Muscle of back (tissue), 11 donors: Measurements from ENCODE around the gene EIF3A. TPM values are rescaled to one million over a fixed set of nuclear protein-coding genes. Genes with fewer than 3 reads are reported as not detected.

Experiments
- DNase-seq, 3 donors: peaks; one replicate each; pipeline versions ENCODE4 v3.0.0 to v3.0.0-alpha.2; 2013
- polyA plus RNA-seq, 10 donors: library from polyadenylated mRNA; unstranded; fragments of 120-200 nt; gene quantifications; one replicate each; pipeline ENCODE4 v1.2.1, GENCODE V29; 2013; ENCODE audit not compliant: insufficient read length in 10 of 10

The EIF3A gene
- polyA plus RNA-seq, 10 donors, result 122 to 160 (median 132) TPM

DNA sequence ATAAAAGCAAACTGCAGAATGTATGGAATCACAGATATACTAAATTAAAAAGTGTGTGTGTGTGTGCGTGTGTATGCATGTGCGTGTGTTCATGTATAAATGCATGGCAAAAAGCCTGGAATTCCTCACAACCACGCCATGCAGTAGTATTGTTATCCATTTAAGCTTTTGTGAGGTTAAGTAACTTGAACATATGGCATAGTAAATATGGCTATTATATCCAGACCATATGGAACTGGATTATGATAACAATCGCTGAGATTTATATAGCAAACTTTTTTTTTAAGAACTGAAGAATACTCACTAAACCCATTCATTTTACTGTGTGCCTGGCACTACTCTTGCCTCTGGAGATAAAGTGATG lies 73.4 kb downstream of the EIF3A start:
- no peak for DNase-seq

- peak in 2 of 3 donors; percentile 54 to 88 for DNase-seq
These were observed 74.0 kb downstream of the EIF3A start for GRCh38 chr10:119006451-119007210.

DNA sequence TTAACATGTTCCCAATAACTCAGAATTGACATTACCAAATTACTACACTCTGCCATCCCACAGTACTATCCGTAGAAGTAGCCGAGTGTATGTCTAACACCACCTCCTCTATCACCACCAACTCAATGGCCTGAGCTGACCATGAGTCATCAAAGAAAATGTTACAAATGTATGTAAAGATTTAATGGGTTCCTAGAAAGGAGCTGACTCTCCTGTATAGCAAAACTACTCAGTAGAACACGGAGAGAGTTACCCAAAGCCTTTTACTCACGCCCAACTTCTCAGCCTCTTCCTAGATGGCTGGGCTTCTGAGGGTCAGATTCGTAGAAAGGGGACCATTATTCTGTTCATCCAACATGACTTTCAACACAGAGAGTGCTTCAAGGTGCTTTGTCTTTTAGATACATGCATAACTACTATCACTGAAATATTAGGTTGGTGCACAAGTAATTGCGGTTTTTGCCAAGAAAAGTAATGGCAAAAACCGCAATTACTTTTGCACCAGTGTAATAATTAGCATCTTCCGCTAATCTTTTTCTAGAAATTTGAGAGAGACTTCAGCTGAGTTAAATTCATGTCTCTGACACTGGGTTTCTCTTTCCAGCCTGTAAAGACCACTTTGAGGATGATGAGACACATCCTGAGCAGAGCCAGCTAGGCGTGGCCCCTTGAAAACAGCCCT lies 75.1 kb downstream of the EIF3A start:
- no peak for DNase-seq

GRCh38 chr10:119003572-119004289 lies 76.9 kb downstream of the EIF3A start:
- DNase-seq, result no peak

DNA sequence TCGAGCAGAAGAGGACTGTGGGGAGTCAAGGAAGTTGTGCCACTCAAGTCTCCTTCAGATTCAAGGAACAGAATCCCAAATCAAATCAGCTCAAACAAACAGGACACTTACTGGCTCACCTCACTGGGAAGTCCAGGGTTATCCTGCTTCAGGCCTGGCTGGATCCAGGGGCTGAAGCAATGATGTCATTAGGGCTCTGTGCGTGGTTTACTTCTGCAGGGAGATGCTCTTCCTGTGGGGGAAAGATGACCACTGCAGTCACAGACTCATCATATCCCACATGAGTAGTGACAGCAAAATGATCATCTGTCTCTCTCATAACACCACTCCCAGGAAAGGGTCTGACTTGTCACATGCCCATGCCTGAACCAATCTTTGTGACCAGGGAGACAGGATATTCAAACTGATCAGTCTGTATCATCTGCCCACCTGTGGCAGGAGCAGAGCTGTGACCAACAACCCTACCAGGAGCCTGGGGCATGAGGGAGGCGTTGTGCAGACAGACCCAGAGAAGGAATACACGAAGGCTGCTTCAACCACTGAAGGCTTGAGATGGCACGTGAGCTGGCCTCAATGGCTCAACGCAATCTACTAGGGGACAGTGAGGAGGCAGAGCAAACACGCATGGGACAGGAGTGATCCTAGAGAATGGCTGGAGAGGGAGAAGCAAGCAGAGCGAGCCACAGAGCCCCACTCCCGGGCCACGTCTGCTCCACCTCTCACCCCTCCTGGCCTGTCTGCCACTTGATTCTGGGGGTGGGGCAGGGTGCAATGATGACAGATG lies 78.7 kb downstream of the EIF3A start:
- no peak for DNase-seq

DNA sequence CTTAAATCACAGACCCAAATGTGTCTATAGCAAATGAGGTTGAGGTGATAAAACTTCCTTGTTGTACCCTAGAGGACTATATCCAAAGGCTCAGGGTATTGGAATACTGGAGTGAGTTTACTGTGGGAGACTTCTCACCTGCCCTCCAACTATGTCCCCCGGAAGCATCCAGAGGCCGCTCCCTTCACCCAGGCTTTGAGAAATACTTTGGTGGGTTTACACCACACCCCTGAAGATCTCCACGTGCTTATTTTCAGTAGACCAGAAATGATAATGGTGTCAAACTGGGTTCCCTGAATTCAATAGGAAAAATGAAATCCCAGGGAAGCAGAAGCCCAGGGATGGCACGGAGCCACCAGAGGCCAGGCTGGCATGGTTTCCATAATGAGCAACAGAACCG lies 82.4 kb downstream of the EIF3A start:
- DNase-seq, result no peak

DNA sequence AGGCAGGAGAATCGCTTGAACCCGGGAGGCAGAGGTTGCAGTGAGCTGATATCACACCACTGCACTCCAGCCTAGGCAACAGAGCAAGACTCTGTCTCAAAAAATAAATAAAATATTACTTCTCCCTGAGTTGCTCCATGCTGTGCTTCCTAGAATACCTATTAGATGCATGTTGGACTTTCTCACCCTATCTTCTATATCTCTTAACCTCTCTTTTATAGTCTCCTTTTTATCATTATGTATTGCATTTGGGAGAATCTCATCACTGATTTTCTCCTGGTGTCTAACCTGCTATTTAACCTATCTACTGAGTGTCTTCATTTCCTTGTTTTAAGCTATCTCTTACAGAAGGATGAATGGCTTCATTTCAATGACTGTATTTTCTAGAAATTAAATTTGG lies 83.2 kb downstream of the EIF3A start:
- DNase-seq, result no peak

DNA sequence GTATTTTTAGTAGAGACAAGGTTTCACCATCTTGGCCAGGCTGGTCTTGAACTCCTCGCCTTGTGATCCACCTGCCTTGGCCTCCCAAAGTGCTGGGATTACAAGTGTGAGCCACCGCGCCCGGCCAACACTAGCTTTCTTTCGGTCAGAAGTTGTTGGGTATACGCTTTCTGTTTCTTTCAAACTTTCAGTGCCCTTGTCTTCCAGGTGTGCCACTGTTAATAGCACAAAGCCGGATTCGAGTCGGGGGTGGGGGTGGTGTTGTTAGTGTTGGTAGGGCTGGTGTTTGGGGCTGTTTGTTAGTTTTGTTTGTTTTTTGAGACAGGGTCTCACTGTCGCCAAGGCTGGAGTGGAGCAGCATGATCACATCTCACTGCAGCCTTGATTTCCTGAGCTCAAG lies 84.9 kb downstream of the EIF3A start:
- DNase-seq, result no peak

- DNase-seq, result no peak
These were observed 86.3 kb downstream of the EIF3A start for GRCh38 chr10:118994321-118994720.

GRCh38 chr10:118993214-118993613 lies 87.4 kb downstream of the EIF3A start:
- DNase-seq, result no peak

DNA sequence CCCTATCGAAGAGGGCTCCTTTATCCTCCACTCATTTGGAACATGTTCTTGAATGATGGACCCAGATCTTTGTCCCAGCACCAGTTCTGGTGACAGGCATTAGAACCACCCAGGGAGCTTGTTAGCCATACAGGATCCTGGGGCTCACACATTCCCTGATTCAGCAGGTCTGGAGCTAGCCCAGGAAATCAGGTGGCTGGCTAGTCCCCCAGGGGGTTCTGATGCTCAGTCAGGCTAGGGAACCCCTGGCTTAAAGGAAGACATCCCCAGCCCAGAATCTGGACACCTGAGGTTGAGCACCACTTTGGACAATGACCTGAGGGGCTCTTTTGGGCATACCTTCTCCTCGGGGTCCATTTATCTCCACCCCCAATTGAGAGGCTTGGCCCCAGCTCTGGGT lies 88.1 kb downstream of the EIF3A start:
- no peak for DNase-seq

- no peak for DNase-seq
These were observed 90.3 kb downstream of the EIF3A start for GRCh38 chr10:118990326-118990725.

DNA sequence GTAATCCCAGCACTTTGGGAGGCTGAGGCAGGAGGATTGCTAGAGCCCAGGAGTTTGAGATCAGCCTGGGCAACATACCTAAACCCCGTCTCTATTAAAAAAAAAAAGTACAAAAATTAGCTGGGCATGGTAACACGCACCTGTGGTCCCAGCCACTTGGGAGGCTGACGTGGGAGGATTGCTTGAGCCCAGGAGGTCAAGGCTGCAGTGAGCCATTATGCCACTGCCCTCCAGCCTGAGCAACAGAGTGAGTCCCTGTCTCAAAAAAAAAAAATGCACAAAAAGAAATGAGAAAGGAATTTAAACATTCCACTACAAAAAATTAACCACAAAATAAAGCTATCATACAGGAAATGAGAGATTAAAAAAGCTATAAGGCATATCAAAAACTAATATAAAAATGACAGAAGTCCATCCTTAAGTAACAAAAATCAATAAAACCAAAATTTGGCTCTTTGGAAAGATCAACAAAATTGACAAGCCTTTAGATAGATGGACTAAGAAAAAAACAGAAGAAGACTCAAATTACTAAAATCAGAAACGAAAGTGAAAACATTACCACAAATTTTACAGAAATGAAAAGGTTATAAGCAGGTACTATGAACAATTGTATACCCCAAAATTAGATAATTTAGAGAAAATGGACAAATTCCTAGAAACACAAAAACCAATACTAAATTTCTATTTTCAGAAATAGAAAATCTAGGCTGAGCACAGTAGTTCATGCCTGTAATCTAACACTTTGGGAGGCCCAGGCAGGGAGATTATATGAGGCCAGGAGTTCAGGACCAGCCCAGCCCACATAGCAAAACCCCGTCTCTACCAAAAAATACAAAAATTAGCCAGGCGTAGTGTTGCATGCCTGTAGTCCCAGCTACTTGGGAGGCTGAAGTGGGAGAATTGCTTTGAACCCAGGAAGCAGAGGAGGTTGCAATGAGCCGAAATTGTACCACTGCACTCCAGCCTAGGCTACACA lies 93.5 kb downstream of the EIF3A start:
- DNase-seq, result no peak

GRCh38 chr10:118985576-118985975 lies 95.0 kb downstream of the EIF3A start:
- DNase-seq, result no peak

Other genes with a start within 250 kb of the EIF3A start
- 10 to 100 TPM in 1 of 10 donors, 1 to 10 TPM in 9; 3.1 to 10.3 (median 5.4) TPM for gene NANOS1, start 51.1 kb downstream of the EIF3A start, polyA plus RNA-seq
- gene DENND10, start 23.3 kb upstream of the EIF3A start, polyA plus RNA-seq, result 10 to 100 TPM; 25.8 to 41.4 (median 33.8) TPM
- 10 to 100 TPM; 16.0 to 32.8 (median 22.3) TPM for gene SFXN4, start 84.9 kb upstream of the EIF3A start, polyA plus RNA-seq
- 100 to 1,000 TPM; 134 to 170 (median 150) TPM for gene PRDX3, start 98.0 kb upstream of the EIF3A start, polyA plus RNA-seq
- 10 to 100 TPM; 15.7 to 29.8 (median 25.4) TPM for gene GRK5, start 126.8 kb upstream of the EIF3A start, polyA plus RNA-seq